Endothelial cell (in vitro differentiated cells): Measurements from ENCODE around the gene UCN. TPM values are rescaled to one million over a fixed set of nuclear protein-coding genes. Genes with fewer than 3 reads are reported as not detected.

ENCODE experiments used
- DNase-seq: peaks from one replicate; pipeline ENCODE4 v3.0.0; 2021; ENCODE audit warnings: low spot score
- H3K27ac Mint-ChIP-seq: one replicate; pipeline ENCODE4 v1.8.0; 2021; ENCODE audit warnings: mixed read lengths, inconsistent platforms; ENCODE audit not compliant: unreplicated experiment
- H3K27me3 Mint-ChIP-seq: one replicate; pipeline ENCODE4 v1.8.0; 2021; ENCODE audit warnings: mild to moderate bottlenecking, moderate library complexity, mixed read lengths, inconsistent platforms; ENCODE audit not compliant: unreplicated experiment
- H3K36me3 Mint-ChIP-seq: one replicate; pipeline ENCODE4 v1.8.0; 2021; ENCODE audit warnings: mild to moderate bottlenecking, low read depth, mixed read lengths, inconsistent platforms; ENCODE audit not compliant: unreplicated experiment
- H3K4me1 Mint-ChIP-seq: one replicate; pipeline ENCODE4 v1.8.0; 2021; ENCODE audit warnings: mild to moderate bottlenecking, mixed read lengths, inconsistent platforms; ENCODE audit not compliant: unreplicated experiment
- H3K4me3 Mint-ChIP-seq: one replicate; pipeline ENCODE4 v1.8.0; 2021; ENCODE audit warnings: mild to moderate bottlenecking, mixed read lengths, inconsistent platforms; ENCODE audit not compliant: unreplicated experiment
- H3K9me3 Mint-ChIP-seq: one replicate; pipeline ENCODE4 v1.8.0; 2021; ENCODE audit warnings: mixed read lengths, inconsistent platforms; ENCODE audit not compliant: unreplicated experiment
- total RNA-seq: library from RNA; stranded (reverse); fragmentation: NEBNext Ultra II Directional; extraction: Animal tissue kit (Norgen Biotek cat#: 25700); gene quantifications from one replicate; pipeline ENCODE4 v1.2.1, GENCODE V29; 2021; ENCODE audit not compliant: unreplicated experiment
- TF ChIP-seq, protein P1 (sequence below): fragments of 200-600 bp; sonication (generic); IDR thresholded peaks from one replicate; pipeline ENCODE4 v1.5.0; 2021; ENCODE audit warnings: antibody characterized with exemption; ENCODE audit not compliant: unreplicated experiment

The UCN gene
- total RNA-seq, 1 donor from 2014 or later: 1.5 TPM

- H3K27me3 Mint-ChIP-seq: peaks cover 8% of the 10 kb centered on the region
- no peaks in the 10 kb centered on the region for H3K36me3 Mint-ChIP-seq
- H3K4me1 Mint-ChIP-seq: peaks cover 5% of the 10 kb centered on the region
- TF ChIP-seq, protein P1, sequence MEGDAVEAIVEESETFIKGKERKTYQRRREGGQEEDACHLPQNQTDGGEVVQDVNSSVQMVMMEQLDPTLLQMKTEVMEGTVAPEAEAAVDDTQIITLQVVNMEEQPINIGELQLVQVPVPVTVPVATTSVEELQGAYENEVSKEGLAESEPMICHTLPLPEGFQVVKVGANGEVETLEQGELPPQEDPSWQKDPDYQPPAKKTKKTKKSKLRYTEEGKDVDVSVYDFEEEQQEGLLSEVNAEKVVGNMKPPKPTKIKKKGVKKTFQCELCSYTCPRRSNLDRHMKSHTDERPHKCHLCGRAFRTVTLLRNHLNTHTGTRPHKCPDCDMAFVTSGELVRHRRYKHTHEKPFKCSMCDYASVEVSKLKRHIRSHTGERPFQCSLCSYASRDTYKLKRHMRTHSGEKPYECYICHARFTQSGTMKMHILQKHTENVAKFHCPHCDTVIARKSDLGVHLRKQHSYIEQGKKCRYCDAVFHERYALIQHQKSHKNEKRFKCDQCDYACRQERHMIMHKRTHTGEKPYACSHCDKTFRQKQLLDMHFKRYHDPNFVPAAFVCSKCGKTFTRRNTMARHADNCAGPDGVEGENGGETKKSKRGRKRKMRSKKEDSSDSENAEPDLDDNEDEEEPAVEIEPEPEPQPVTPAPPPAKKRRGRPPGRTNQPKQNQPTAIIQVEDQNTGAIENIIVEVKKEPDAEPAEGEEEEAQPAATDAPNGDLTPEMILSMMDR: no peak
- no peak overlapping the region for H3K4me3 Mint-ChIP-seq
- no peak for DNase-seq
- no peak overlapping the region for H3K27ac Mint-ChIP-seq
- no peaks in the 10 kb centered on the region for H3K9me3 Mint-ChIP-seq
These were observed 22.8 kb downstream of the UCN start for GRCh38 chr2:27285481-27285880.

DNA sequence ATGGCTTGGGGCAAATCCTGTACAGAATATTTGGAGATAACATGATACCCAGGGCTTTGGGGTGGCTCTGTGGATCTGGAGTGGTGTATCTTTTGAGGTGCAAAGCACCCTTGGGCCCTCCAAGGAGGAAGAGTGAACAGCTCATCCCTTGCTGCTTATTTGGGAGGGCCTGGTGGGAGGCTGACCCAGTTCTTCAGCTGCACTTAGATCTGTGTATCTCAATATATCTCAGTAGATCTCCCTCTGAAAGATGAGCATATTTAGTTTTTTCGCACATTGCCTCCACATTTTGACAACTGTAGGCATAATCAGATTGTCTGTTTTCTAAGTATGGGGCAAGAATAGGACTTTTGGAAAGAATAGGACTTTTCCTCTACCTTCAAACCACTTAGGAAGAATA is 23.2 kb downstream of the UCN start:
- Mint-ChIP-seq H3K9me3 (no peaks in the 10 kb centered on the region), H3K4me1 (peaks cover 5% of the 10 kb centered on the region), H3K27ac (no peak overlapping the region), H3K36me3 (no peaks in the 10 kb centered on the region), H3K4me3 (no peak overlapping the region), H3K27me3 (peaks cover 8% of the 10 kb centered on the region)
- TF ChIP-seq, protein P1: no peak
- DNase-seq: no peak

- TF ChIP-seq, protein P1: no peak
- H3K36me3 Mint-ChIP-seq: no peaks in the 10 kb centered on the region
- peaks cover 10% of the 10 kb centered on the region for H3K27me3 Mint-ChIP-seq
- H3K4me1 Mint-ChIP-seq: peaks cover 5% of the 10 kb centered on the region
- H3K4me3 Mint-ChIP-seq: no peak overlapping the region
- no peak overlapping the region for H3K27ac Mint-ChIP-seq
- H3K9me3 Mint-ChIP-seq: no peaks in the 10 kb centered on the region
- DNase-seq: no peak
These were observed 25.4 kb downstream of the UCN start for GRCh38 chr2:27282892-27283291.

- DNase-seq: no peak
- TF ChIP-seq, protein P1: no peak
- H3K9me3 Mint-ChIP-seq: no peaks in the 10 kb centered on the region
- peaks cover 5% of the 10 kb centered on the region for H3K4me1 Mint-ChIP-seq
- no peak within 1 kb of the TSS for H3K4me3 Mint-ChIP-seq
- H3K27me3 Mint-ChIP-seq: peaks cover 10% of the 10 kb centered on the region
- H3K27ac Mint-ChIP-seq: peak within 1 kb of the TSS; percentile 76
- no peaks in the 10 kb centered on the region for H3K36me3 Mint-ChIP-seq
These were observed 26.2 kb downstream of the UCN start, which contains the start of gene TRIM54 for GRCh38 chr2:27281855-27282559. Gene TRIM54 (plus strand): TSS chr2:27282429. CDS start chr2:27282732, 303 bp downstream.

DNA sequence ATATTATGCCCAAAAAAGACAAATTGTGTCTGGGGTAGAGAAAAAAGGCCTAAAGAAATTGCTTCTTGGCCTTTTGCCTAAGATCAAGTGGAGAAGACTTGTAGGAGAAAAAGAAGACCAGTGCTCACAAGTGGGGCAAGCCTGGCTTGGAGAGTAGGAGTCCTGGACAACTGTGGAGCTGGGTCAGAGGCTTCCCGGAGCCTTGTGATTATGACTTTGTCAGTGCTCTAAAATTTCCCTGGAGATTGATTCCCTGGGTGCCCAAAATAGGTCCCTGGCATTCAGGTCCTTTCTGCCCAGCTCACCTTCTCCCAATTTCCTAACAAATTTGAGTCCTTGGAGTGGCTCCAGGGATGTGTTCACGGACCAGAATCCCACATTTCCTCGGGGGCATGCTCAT is 26.8 kb downstream of the UCN start:
- Mint-ChIP-seq H3K36me3 (no peaks in the 10 kb centered on the region), H3K27me3 (peaks cover 10% of the 10 kb centered on the region), H3K9me3 (no peaks in the 10 kb centered on the region), H3K27ac (no peak overlapping the region), H3K4me1 (peaks cover 5% of the 10 kb centered on the region), H3K4me3 (no peak overlapping the region)
- DNase-seq: no peak
- TF ChIP-seq, protein P1: no peak
